ENCODE measurements around the gene DSTYK. TPM values are rescaled to one million over a fixed set of nuclear protein-coding genes. Genes with fewer than 3 reads are reported as not detected.
"Not testable (repeated sequence)": the region's sequence is repeated elsewhere in the genome, so short reads cannot be mapped to it uniquely, and the experiment has no call there.

Gene DSTYK
- total RNA-seq, 2 experiments from 2014 or later: 14.0 to 14.4 TPM

- Mint-ChIP-seq H3K4me1 (peaks cover 5% of the 10 kb centered on the region), H3K36me3 (peaks cover 26% of the 10 kb centered on the region), H3K27me3 (no peaks in the 10 kb centered on the region), H3K9me3 (no peaks in the 10 kb centered on the region), H3K27ac (no peak overlapping the region), H3K4me3 (no peak overlapping the region)
- no peak for DNase-seq
Measured at GRCh38 chr1:205246351-205247119, 35.0 kb upstream of the DSTYK start.

DNA sequence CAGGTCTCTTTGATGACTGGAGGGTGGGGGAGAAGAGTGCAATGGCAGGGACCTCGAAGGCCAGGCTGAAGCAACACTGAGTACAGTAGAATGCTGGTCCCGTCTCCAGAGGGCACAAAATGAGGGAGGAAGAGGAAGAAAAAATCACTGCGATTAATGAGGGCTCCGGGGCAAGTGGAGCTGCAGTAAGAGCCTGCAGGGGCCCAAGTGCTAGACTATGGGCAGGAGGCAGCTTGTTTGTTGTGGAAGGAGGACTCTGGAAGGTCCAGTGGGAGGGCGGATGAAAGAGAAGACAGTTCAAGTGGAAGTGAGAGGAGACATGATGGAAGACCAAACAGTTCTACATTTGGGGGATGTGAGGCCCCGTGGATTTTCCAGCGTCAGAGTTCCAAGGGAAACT lies 33.6 kb upstream of the DSTYK start:
- no peak for DNase-seq
- Mint-ChIP-seq H3K4me3 (no peak overlapping the region), H3K9me3 (no peaks in the 10 kb centered on the region), H3K4me1 (peaks cover 5% of the 10 kb centered on the region), H3K36me3 (peaks cover 26% of the 10 kb centered on the region), H3K27ac (no peak overlapping the region), H3K27me3 (no peaks in the 10 kb centered on the region)

DNA sequence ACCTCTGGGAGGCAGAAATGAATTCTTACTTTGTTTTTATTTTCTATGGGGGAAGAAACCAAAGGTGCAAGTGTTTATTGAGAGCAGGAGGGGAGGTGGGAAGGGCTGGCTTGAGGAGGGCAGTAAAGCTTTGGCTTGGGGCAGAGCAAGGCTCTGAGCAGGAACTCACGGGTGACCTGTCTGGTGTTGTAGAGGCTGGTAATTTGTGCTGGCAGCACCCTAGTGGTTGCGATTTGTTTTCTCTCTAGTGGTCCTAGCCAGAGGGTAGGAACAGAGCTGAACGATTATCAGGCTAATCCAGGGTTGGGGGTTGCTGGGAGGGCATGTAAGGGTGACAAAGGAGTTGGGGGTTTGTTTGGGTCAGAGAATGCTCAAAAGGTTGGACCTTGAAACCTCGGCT lies 32.9 kb upstream of the DSTYK start:
- H3K4me1 Mint-ChIP-seq: peaks cover 7% of the 10 kb centered on the region
- no peak for DNase-seq
- no peaks in the 10 kb centered on the region for H3K9me3 Mint-ChIP-seq
- peaks cover 26% of the 10 kb centered on the region for H3K36me3 Mint-ChIP-seq
- no peak overlapping the region for H3K27ac Mint-ChIP-seq
- no peaks in the 10 kb centered on the region for H3K27me3 Mint-ChIP-seq
- H3K4me3 Mint-ChIP-seq: no peak overlapping the region

- peaks cover 13% of the 10 kb centered on the region for H3K4me1 Mint-ChIP-seq
- no peak for DNase-seq
- peaks cover 30% of the 10 kb centered on the region for H3K36me3 Mint-ChIP-seq
- H3K4me3 Mint-ChIP-seq: no peak overlapping the region
- no peak overlapping the region for H3K27ac Mint-ChIP-seq
- no peaks in the 10 kb centered on the region for H3K9me3 Mint-ChIP-seq
- H3K27me3 Mint-ChIP-seq: no peaks in the 10 kb centered on the region
Measured at GRCh38 chr1:205243350-205244191, 32.1 kb upstream of the DSTYK start.

DNA sequence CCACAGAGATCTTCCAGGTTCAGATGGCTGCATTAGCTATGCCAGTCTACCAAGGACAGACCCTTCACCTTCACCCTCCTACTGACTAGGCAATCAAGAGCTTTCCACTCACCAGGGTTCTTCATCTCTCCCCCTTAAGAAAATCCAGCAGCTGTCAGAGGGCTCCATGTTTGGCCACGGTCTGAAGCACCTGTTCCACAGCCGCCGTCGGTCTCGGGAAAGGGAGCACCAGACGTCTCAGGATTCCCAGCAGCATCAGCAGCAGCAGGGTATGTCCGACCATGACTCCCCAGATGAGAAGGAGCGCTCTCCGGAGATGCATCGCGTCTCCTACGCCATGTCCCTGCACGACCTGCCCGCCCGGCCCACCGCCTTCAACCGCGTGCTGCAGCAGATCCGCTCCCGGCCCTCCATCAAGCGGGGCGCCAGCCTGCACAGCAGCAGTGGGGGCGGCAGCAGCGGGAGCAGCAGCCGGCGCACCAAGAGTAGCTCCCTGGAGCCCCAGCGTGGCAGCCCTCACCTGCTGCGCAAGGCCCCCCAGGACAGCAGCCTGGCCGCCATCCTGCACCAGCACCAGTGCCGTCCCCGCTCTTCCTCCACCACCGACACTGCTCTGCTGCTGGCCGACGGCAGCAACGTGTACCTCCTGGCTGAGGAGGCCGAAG lies 30.0 kb upstream of the DSTYK start:
- no peaks in the 10 kb centered on the region for H3K9me3 Mint-ChIP-seq
- DNase-seq: no peak
- no peaks in the 10 kb centered on the region for H3K27me3 Mint-ChIP-seq
- peaks cover 26% of the 10 kb centered on the region for H3K36me3 Mint-ChIP-seq
- no peak overlapping the region for H3K4me3 Mint-ChIP-seq
- H3K4me1 Mint-ChIP-seq: peaks cover 28% of the 10 kb centered on the region
- no peak overlapping the region for H3K27ac Mint-ChIP-seq

DNA sequence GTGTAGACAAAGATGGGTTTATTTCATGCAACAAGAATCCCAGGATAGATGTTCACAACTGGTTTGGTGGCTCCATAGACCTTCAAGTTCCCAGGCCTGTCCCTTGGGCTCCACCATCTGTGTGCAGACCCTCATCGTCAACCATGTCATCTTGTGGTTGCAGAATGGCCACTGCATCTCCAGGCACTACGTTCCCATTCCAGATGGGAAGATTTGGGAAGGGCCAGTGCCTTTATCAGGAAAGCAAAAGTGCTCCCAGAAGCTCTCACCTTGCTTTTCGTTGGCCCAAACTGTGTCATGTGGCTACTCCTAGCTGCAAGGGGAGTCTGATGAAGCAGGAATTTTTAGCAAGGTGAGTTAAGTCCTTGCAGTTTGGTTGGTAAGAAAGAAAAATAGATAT lies 29.1 kb upstream of the DSTYK start:
- Mint-ChIP-seq H3K27ac (no peak overlapping the region), H3K9me3 (no peaks in the 10 kb centered on the region), H3K4me3 (no peak overlapping the region), H3K27me3 (no peaks in the 10 kb centered on the region), H3K4me1 (peaks cover 33% of the 10 kb centered on the region), H3K36me3 (peaks cover 21% of the 10 kb centered on the region)
- DNase-seq: no peak

GRCh38 chr1:205240118-205240517 lies 28.6 kb upstream of the DSTYK start:
- DNase-seq: no peak
- no peak overlapping the region for H3K4me3 Mint-ChIP-seq
- H3K9me3 Mint-ChIP-seq: no peaks in the 10 kb centered on the region
- no peaks in the 10 kb centered on the region for H3K27me3 Mint-ChIP-seq
- no peak overlapping the region for H3K27ac Mint-ChIP-seq
- H3K4me1 Mint-ChIP-seq: peaks cover 37% of the 10 kb centered on the region
- H3K36me3 Mint-ChIP-seq: peaks cover 21% of the 10 kb centered on the region

- peaks cover 46% of the 10 kb centered on the region for H3K4me1 Mint-ChIP-seq
- no peaks in the 10 kb centered on the region for H3K9me3 Mint-ChIP-seq
- no peak for DNase-seq
- H3K36me3 Mint-ChIP-seq: peaks cover 29% of the 10 kb centered on the region
- no peaks in the 10 kb centered on the region for H3K27me3 Mint-ChIP-seq
- no peak overlapping the region for H3K4me3 Mint-ChIP-seq
- H3K27ac Mint-ChIP-seq: no peak overlapping the region
Measured at GRCh38 chr1:205239078-205239477, 27.6 kb upstream of the DSTYK start.

DNA sequence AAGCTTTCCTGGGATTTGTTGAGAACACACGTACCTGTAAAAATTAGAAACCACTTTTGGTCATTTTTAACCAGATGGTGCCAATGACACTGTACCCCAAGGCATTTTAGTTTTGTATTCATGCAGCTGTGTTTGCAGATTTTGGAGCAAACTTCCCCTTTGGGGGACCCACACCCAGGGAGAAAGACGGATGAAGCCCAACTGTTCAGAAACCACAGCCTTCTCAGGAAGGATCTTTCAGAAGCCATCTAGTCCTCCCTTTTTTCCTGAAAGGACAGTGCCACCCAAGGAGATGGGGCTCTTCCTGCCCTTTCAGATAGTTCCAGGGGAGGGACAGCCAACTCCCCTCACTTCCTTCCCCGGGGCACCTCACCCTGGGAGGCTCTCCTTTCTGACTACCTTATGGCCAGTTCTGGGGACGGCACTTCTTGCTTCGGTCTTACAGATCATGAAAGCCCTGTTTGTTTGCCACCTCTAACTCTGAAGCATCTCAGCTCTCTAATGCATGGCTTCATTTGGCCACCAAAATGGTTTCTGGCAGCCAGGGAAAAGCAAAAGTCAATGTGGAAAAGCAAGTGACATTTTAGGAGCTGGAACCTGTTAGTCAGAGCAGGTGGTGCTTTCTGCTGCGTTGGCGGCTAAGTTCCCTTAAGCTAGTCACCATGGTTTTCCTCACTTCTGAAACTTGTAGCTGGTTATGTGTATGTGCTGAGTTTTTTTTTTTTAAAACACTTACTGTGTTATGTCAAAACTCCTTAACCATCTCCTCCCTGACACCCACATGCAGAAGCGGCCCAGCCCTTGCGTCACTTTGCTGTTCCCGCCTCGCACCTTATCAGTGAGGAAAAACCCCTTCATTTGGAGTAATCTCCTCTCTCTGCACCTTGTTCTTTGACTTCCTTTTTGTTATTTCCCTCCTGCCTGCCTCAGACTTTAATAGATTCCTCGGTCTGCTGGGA lies 26.3 kb upstream of the DSTYK start:
- Mint-ChIP-seq H3K4me3 (peak overlapping the region; percentile 63), H3K4me1 (peaks cover 58% of the 10 kb centered on the region), H3K27me3 (no peaks in the 10 kb centered on the region), H3K27ac (peak overlapping the region; percentile 95), H3K36me3 (peaks cover 31% of the 10 kb centered on the region), H3K9me3 (no peaks in the 10 kb centered on the region)
- peak; percentile 66 for DNase-seq

DNA sequence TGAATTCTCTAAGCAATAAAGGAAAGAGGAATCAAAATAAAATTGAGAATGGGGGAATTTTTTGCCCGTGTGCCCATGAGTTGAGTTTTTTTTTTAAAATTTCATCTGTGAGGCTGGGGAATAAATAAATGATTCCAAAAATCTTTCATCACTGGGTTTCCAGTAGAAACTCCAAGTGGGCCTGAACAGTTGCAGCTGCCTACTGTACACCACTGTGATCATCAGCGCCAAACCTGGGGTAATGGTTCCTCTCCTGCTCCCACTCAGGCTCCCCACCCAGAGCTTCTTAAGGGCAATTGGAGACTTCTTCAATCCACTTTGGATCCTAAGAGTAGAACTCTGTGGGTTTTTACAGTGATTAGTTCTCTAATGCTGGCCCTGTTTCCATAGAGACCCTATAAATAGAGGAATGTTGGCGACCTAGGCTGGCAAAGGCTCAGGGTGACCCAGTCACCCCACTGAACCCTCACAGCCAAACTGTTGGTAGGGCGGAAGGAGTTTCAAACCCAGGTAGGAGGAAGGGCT lies 25.5 kb upstream of the DSTYK start:
- Mint-ChIP-seq H3K4me1 (peaks cover 63% of the 10 kb centered on the region), H3K4me3 (peak overlapping the region; percentile 50), H3K27ac (peak overlapping the region; percentile 95), H3K9me3 (no peaks in the 10 kb centered on the region), H3K36me3 (peaks cover 26% of the 10 kb centered on the region), H3K27me3 (no peaks in the 10 kb centered on the region)
- DNase-seq: no peak

DNA sequence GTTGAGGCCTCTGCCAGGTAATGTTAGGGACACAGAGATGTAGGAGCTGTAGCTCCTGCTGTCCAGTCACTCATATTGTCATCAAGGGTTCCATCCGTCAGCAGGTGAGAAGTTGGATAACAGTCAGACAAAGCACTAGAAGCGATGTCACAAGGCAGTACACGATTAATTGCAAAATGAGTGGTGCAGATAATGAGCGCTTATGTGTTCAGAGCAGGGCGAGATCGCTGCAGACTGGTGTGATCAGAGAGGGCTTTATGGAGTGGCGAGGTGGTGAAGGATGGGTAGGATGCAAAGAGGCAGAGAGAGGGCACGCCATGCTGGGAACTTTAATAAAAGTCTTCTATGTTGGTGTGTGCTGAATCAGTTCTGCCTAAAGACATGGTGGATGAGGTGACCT lies 25.0 kb upstream of the DSTYK start:
- H3K4me1 Mint-ChIP-seq: peaks cover 68% of the 10 kb centered on the region
- H3K36me3 Mint-ChIP-seq: peaks cover 30% of the 10 kb centered on the region
- H3K27ac Mint-ChIP-seq: peak overlapping the region; percentile 95
- no peak overlapping the region for H3K4me3 Mint-ChIP-seq
- H3K27me3 Mint-ChIP-seq: no peaks in the 10 kb centered on the region
- H3K9me3 Mint-ChIP-seq: no peaks in the 10 kb centered on the region
- no peak for DNase-seq

GRCh38 chr1:205235951-205236350 lies 24.4 kb upstream of the DSTYK start:
- Mint-ChIP-seq H3K27me3 (no peaks in the 10 kb centered on the region), H3K9me3 (no peaks in the 10 kb centered on the region), H3K4me1 (peaks cover 72% of the 10 kb centered on the region), H3K36me3 (peaks cover 36% of the 10 kb centered on the region), H3K27ac (no peak overlapping the region), H3K4me3 (no peak overlapping the region)
- no peak for DNase-seq

DNA sequence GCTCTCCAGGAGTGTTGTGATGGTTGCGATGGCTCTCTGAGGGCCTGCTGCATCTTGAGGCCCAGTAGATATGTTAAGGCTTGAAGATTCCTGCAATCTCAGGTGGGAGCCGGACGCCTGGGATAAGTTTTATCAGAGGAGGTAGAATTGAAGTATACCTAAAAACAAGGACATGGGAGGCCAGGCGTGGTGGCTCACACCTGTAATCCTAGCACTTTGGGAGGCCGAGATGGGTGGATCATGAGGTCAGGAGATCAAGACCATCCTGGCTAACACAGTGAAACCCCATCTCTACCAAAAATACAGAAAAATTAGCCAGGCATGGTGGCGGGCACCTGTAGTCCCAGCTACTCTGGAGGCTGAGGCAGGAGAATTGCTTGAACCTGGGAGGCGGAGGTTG lies 22.5 kb upstream of the DSTYK start:
- H3K4me1 Mint-ChIP-seq: peaks cover 81% of the 10 kb centered on the region
- H3K36me3 Mint-ChIP-seq: peaks cover 48% of the 10 kb centered on the region
- not testable (repeated sequence) for DNase-seq, H3K27me3 Mint-ChIP-seq, H3K4me3 Mint-ChIP-seq, H3K9me3 Mint-ChIP-seq
- H3K27ac Mint-ChIP-seq: peak overlapping the region; percentile 30

- no peak for DNase-seq
- Mint-ChIP-seq H3K27ac (peak overlapping the region; percentile 74), H3K4me3 (peak overlapping the region; percentile 62), H3K4me1 (peaks cover 73% of the 10 kb centered on the region), H3K9me3 (no peaks in the 10 kb centered on the region), H3K36me3 (peaks cover 45% of the 10 kb centered on the region), H3K27me3 (no peaks in the 10 kb centered on the region)
Measured at GRCh38 chr1:205232945-205233397, 21.5 kb upstream of the DSTYK start.
